Mucosa of descending colon (tissue), 3 donors: ENCODE measurements around the gene EMC8. TPM values are rescaled to one million over a fixed set of nuclear protein-coding genes. Genes with fewer than 3 reads are reported as not detected.

Experiments used
- ATAC-seq: fragments of 200-7000 bp; cut with Tn5 transposase; one replicate; pipeline ENCODE4 v1.9.1; 2020; ENCODE audit warnings: mild to moderate bottlenecking, moderate library complexity
- DNase-seq, 3 donors: peaks; one replicate each; pipeline ENCODE4 v3.0.0-alpha.2; 2020
- H3K36me3 ChIP-seq: fragments of 200-600 bp; one replicate; pipeline ENCODE4 v1.8.0; 2021; ENCODE audit warnings: low read depth, mild to moderate bottlenecking
- H3K4me1 ChIP-seq: fragments of 200-600 bp; one replicate; pipeline ENCODE4 v1.8.0; 2021; ENCODE audit warnings: low read depth, mild to moderate bottlenecking
- H3K4me3 ChIP-seq: fragments of 200-600 bp; one replicate; pipeline ENCODE4 v1.8.0; 2021; ENCODE audit warnings: mild to moderate bottlenecking
- H3K9me3 ChIP-seq: fragments of 200-600 bp; one replicate; pipeline ENCODE4 v1.8.0; 2021; ENCODE audit warnings: mild to moderate bottlenecking
- intact Hi-C, 2 donors: fragments of 100-400 bp; cut with DNase I in 1 of 2; cut with micrococcal nuclease in 1 of 2; formaldehyde crosslinking; loops; one replicate each; pipeline versions ENCODE4 v1.11.0 to v1.11.1; 2022; cut with DNase I, micrococcal nuclease
- total RNA-seq, 3 donors: library from RNA; stranded (reverse); fragmentation: NEBNext Ultra II Directional in 2 of 3; extraction: Animal tissue kit (Norgen Biotek cat#: 25700) in 2 of 3; gene quantifications; one replicate each; pipeline versions ENCODE4 v1.2.1 to v1.2.4, GENCODE V29; 2021 to 2023
- TF ChIP-seq, protein P1 (sequence below): fragments of 200-600 bp; IDR thresholded peaks from one replicate; pipeline ENCODE4 v1.8.0; 2022; ENCODE audit warnings: antibody characterized with exemption, mild to moderate bottlenecking
- donor health status: DM: no; HTN: no; CAD: no; lungs with moderate emphysema.
- donor health status: DM: no; HTN: no; CAD: no.
- donor health status: DM: no; HTN: yes; CAD: no.

The EMC8 gene
- total RNA-seq, 3 donors from 2014 or later, result 27.7 to 31.0 (median 30.2) TPM

GRCh38 chr16:85777583-85778310 is 21.6 kb downstream of the EMC8 start:
- ATAC-seq (no peak), DNase-seq (no peak)
- peaks cover 2% of the 10 kb centered on the region for H3K4me1 ChIP-seq
- no peaks in the 10 kb centered on the region for H3K9me3 ChIP-seq
- no peak overlapping the region for H3K4me3 ChIP-seq
- TF ChIP-seq, protein P1, sequence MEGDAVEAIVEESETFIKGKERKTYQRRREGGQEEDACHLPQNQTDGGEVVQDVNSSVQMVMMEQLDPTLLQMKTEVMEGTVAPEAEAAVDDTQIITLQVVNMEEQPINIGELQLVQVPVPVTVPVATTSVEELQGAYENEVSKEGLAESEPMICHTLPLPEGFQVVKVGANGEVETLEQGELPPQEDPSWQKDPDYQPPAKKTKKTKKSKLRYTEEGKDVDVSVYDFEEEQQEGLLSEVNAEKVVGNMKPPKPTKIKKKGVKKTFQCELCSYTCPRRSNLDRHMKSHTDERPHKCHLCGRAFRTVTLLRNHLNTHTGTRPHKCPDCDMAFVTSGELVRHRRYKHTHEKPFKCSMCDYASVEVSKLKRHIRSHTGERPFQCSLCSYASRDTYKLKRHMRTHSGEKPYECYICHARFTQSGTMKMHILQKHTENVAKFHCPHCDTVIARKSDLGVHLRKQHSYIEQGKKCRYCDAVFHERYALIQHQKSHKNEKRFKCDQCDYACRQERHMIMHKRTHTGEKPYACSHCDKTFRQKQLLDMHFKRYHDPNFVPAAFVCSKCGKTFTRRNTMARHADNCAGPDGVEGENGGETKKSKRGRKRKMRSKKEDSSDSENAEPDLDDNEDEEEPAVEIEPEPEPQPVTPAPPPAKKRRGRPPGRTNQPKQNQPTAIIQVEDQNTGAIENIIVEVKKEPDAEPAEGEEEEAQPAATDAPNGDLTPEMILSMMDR, result no peak
- intact Hi-C loops, result no loop called here
- H3K36me3 ChIP-seq, result no peaks in the 10 kb centered on the region

GRCh38 chr16:85774811-85775210 is 24.5 kb downstream of the EMC8 start:
- no peak for ATAC-seq
- H3K4me1 ChIP-seq, result no peaks in the 10 kb centered on the region
- intact Hi-C loops, result no loop called here
- TF ChIP-seq, protein P1, result no peak
- DNase-seq, result no peak
- H3K4me3 ChIP-seq, result no peak overlapping the region
- H3K36me3 ChIP-seq, result no peaks in the 10 kb centered on the region
- H3K9me3 ChIP-seq, result no peaks in the 10 kb centered on the region

- DNase-seq (no peak), ATAC-seq (no peak)
- TF ChIP-seq, protein P1, result no peak
- Histone ChIP-seq H3K9me3 (no peaks in the 10 kb centered on the region), H3K36me3 (no peaks in the 10 kb centered on the region), H3K4me1 (no peaks in the 10 kb centered on the region), H3K4me3 (no peak overlapping the region)
- intact Hi-C loops, result no loop called here
These were observed 25.2 kb downstream of the EMC8 start for GRCh38 chr16:85774136-85774535.

- H3K4me3 ChIP-seq, result no peak overlapping the region
- no peaks in the 10 kb centered on the region for H3K36me3 ChIP-seq
- H3K9me3 ChIP-seq, result no peaks in the 10 kb centered on the region
- ATAC-seq (no peak), DNase-seq (no peak)
- intact Hi-C loops, result no loop called here
- H3K4me1 ChIP-seq, result no peaks in the 10 kb centered on the region
- TF ChIP-seq, protein P1, result no peak
These were observed 26.3 kb downstream of the EMC8 start for GRCh38 chr16:85773044-85773443.

GRCh38 chr16:85770741-85771140 is 28.6 kb downstream of the EMC8 start:
- DNase-seq (peak in 1 of 3 donors; percentile 2), ATAC-seq (no peak)

More at GRCh38 chr16:85770741-85771140, 28.6 kb downstream of the EMC8 start:
- intact Hi-C loops, result no loop called here
- TF ChIP-seq, protein P1, result no peak
- no peak overlapping the region for H3K4me3 ChIP-seq
- no peaks in the 10 kb centered on the region for H3K36me3 ChIP-seq
- H3K4me1 ChIP-seq, result no peaks in the 10 kb centered on the region
- H3K9me3 ChIP-seq, result no peaks in the 10 kb centered on the region
